Measurements from ENCODE around the gene FAM3B. TPM values are rescaled to one million over a fixed set of nuclear protein-coding genes. Genes with fewer than 3 reads are reported as not detected.

FAM3B gene
- total and polyA plus RNA-seq, 7 donors, result 0.10 to 0.26 (median 0.19) TPM; not detected in 3

- no peak for TF ChIP-seq CTCF (IDR thresholded peaks at IDR 0.05)
- DNase-seq, result no peak
- H3K27me3 ChIP-seq (ENCODE audit: insufficient read depth in 3 of 3, low read length in 2 of 3), result peaks cover 0 to 5% (median 0%) of the 10 kb centered on the region in 3 donors
- intact Hi-C loops (cut with DNase I), result no loop called here
- no peaks in the 10 kb centered on the region for H3K4me1 ChIP-seq
- 58 to 69% (median 64%) methylated on average over 8 of the region's 8 CpGs for WGBS, 3 donors
- H3K36me3 ChIP-seq (ENCODE audit: insufficient read depth in 1 of 2, low read depth in 1 of 2), result no peaks in the 10 kb centered on the region
- no peak overlapping the region for H3K27ac ChIP-seq
- no peak for ATAC-seq
- H3K4me3 ChIP-seq, result no peak overlapping the region
- peaks cover 6% of the 10 kb centered on the region for H3K9me3 ChIP-seq
Observed at GRCh38 chr21:41338455-41338854, 21.9 kb downstream of the FAM3B start.

- WGBS, 3 donors, result 90 to 93% (median 92%) methylated on average over 4 of the region's 4 CpGs
- intact Hi-C loops (cut with DNase I), result no loop called here
- Histone ChIP-seq H3K36me3 (ENCODE audit: insufficient read depth in 1 of 2, low read depth in 1 of 2) (no peaks in the 10 kb centered on the region), H3K4me3 (no peak overlapping the region), H3K9me3 (peaks cover 6% of the 10 kb centered on the region), H3K27ac (no peak overlapping the region), H3K4me1 (no peaks in the 10 kb centered on the region), H3K27me3 (ENCODE audit: insufficient read depth in 3 of 3, low read length in 2 of 3) (peaks cover 0 to 5% (median 0%) of the 10 kb centered on the region in 3 donors)
- ATAC-seq (no peak), DNase-seq (no peak)
- no peak for TF ChIP-seq CTCF (IDR thresholded peaks at IDR 0.05)
Observed at GRCh38 chr21:41342035-41342434, 25.4 kb downstream of the FAM3B start.

- intact Hi-C loops (cut with DNase I), result no loop called here
- H3K9me3 ChIP-seq, result peaks cover 6% of the 10 kb centered on the region
- TF ChIP-seq CTCF (IDR thresholded peaks at IDR 0.05), result no peak
- no peak for DNase-seq
- no peak overlapping the region for H3K4me3 ChIP-seq
- no peak overlapping the region for H3K27ac ChIP-seq
- peaks cover 0 to 5% (median 0%) of the 10 kb centered on the region in 3 donors for H3K27me3 ChIP-seq (ENCODE audit: insufficient read depth in 3 of 3, low read length in 2 of 3)
- 81 to 88% (median 84%) methylated on average over 9 of the region's 9 CpGs for WGBS, 3 donors
- no peaks in the 10 kb centered on the region for H3K36me3 ChIP-seq (ENCODE audit: insufficient read depth in 1 of 2, low read depth in 1 of 2)
- no peak for ATAC-seq
- no peaks in the 10 kb centered on the region for H3K4me1 ChIP-seq
Observed at GRCh38 chr21:41344146-41344545, 27.5 kb downstream of the FAM3B start.

- H3K27ac ChIP-seq, result no peak overlapping the region
- TF ChIP-seq CTCF (IDR thresholded peaks at IDR 0.05), result no peak
- 97 to 98% (median 97%) methylated on average over 3 to 4 of the region's 4 CpGs for WGBS, 3 donors
- ATAC-seq (no peak), DNase-seq (no peak)
- no peak overlapping the region for H3K4me3 ChIP-seq
- no peaks in the 10 kb centered on the region for H3K36me3 ChIP-seq (ENCODE audit: insufficient read depth in 1 of 2, low read depth in 1 of 2)
- peaks cover 6% of the 10 kb centered on the region for H3K9me3 ChIP-seq
- intact Hi-C loops (cut with DNase I), result no loop called here
- peaks cover 0 to 5% (median 0%) of the 10 kb centered on the region in 3 donors for H3K27me3 ChIP-seq (ENCODE audit: insufficient read depth in 3 of 3, low read length in 2 of 3)
- H3K4me1 ChIP-seq, result no peaks in the 10 kb centered on the region
Observed at GRCh38 chr21:41345356-41345755, 28.8 kb downstream of the FAM3B start.

Measured in psoas muscle (tissue), 8 donors.